GM12892 (cell line): ENCODE results near the gene TMEM178B.

Source experiments
- POLR2A ChIP-seq: IDR thresholded peaks from 2 replicates; pipeline ENCODE4 v1.6.1; 2011; ENCODE audit warnings: low read depth, low read length, control low read depth
- POLR2AphosphoS5 ChIP-seq: IDR thresholded peaks from 2 replicates; pipeline ENCODE4 v1.6.1; 2011; ENCODE audit warnings: low read depth, low read length, control low read depth

DNA sequence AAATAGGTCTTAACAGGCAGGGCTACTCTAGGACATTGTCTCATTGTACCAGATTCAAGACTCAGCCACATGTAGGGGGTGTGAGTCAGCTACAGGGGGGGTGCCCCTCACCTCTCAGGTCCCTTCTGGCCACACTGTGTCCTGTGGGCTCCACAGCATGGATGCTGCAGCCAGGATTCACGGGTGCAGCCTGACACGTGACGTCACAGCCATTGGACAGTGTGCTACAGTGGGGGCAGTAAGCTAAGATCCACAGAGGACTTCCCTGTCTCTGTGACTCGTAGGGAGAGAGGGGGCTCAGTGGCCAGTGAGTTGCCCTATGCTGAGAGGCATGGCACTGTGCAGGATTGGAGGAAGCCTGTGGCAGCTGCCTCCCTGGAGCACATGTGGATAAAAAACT is 77.9 kb downstream of the TMEM178B start:
- no peak for TF ChIP-seq POLR2AphosphoS5
- TF ChIP-seq POLR2A, result no peak
